HG03108 (cell line): ENCODE data around the gene CDCP2.

Source experiments
- ATAC-seq: cut with Tn5 transposase; IDR thresholded peaks from one replicate; pipeline ENCODE4 v1.9.1; 2021; ENCODE audit warnings: moderate library complexity; ENCODE audit not compliant: unreplicated experiment

The CDCP2 gene

GRCh38 chr1:54152696-54153095, at the start of gene CDCP2:
Gene CDCP2 (minus strand): TSS chr1:54153000. CDS start chr1:54152922, 78 bp downstream.
- ATAC-seq: no peak

DNA sequence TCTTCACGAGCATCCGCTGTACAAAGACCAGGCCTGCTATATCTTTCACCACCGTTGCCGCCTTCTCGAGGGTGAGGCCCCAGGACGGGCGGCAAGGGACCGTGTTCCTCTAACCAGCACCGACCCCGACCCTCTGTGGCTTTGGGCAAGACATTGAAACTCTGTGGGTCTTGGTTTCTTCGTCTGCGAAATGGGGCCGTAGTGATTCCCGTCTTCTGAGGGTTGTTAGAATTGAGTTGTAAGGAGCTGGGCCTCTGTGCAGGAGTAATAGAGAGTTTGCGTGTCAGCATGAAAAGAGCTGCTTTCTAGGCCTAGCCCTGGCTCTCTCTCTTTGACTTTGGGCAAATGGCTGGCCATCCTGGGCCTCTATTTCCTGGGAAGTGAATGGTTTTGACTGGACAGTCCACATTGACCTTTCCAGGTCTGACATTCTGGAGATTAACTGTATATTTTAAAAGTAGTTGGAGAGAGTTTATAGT, 47.8 kb upstream of the CDCP2 start:
- ATAC-seq: peak; percentile 5

DNA sequence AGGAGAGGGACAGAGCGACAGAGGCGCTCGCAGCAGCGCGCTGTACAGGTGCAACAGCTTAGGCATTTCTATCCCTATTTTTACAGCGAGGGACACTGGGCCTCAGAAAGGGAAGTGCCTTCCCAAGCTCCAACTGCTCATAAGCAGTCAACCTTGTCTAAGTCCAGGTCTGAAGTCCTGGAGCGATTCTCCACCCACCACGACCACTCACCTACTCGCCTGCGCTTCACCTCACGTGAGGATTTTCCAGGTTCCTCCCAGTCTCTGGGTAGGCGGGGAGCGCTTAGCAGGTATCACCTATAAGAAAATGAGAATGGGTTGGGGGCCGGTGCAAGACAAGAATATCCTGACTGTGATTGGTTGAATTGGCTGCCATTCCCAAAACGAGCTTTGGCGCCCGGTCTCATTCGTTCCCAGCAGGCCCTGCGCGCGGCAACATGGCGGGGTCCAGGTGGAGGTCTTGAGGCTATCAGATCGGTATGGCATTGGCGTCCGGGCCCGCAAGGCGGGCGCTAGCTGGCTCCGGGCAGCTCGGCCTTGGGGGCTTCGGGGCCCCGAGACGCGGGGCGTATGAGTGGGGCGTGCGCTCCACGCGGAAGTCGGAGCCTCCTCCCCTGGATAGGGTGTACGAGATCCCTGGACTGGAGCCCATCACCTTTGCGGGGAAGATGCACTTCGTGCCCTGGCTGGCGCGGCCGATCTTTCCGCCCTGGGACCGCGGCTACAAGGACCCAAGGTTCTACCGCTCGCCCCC, 47.1 kb upstream of the CDCP2 start, which contains the start of the genes CYB5RL and MRPL37:
CYB5RL (minus strand) TSS at position 266 of the 754 bp plus-strand sequence. CDS start 4,414 bp downstream, outside the sequence.
MRPL37 (plus strand) TSS at position 403 of the 754 bp plus-strand sequence; CDS start at position 480, 77 bp downstream.
- peak; percentile 96 for ATAC-seq

GRCh38 chr1:54199151-54199764, 46.5 kb upstream of the CDCP2 start:
- ATAC-seq: no peak

DNA sequence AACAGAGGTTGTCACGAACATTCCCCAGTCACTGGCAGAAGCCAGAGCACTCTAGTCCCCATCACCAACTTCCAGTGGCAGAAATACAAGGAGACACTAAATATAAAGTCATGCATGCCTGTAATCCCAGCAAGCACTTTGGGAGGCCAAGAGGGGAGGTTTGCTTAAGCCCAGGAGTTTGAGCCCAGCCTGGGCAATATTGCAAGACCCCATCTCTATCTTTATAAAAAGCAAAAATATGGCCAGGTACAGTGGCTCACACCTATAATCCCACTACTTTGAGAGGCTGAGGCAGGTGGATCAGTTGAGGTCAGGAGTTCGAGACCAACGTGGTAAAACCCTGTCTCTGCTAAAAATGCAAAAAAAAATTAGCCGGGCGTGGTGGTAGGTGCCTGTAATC, 40.7 kb upstream of the CDCP2 start:
- ATAC-seq: no peak

GRCh38 chr1:54191525-54191924, 38.7 kb upstream of the CDCP2 start:
- ATAC-seq: no peak

- ATAC-seq: no peak
Observed at GRCh38 chr1:54190526-54190925, 37.7 kb upstream of the CDCP2 start.

GRCh38 chr1:54188291-54188690, 35.5 kb upstream of the CDCP2 start:
- ATAC-seq: no peak

GRCh38 chr1:54186056-54186455, 33.3 kb upstream of the CDCP2 start:
- ATAC-seq: no peak

GRCh38 chr1:54180701-54181360, 28.0 kb upstream of the CDCP2 start:
- ATAC-seq: no peak

DNA sequence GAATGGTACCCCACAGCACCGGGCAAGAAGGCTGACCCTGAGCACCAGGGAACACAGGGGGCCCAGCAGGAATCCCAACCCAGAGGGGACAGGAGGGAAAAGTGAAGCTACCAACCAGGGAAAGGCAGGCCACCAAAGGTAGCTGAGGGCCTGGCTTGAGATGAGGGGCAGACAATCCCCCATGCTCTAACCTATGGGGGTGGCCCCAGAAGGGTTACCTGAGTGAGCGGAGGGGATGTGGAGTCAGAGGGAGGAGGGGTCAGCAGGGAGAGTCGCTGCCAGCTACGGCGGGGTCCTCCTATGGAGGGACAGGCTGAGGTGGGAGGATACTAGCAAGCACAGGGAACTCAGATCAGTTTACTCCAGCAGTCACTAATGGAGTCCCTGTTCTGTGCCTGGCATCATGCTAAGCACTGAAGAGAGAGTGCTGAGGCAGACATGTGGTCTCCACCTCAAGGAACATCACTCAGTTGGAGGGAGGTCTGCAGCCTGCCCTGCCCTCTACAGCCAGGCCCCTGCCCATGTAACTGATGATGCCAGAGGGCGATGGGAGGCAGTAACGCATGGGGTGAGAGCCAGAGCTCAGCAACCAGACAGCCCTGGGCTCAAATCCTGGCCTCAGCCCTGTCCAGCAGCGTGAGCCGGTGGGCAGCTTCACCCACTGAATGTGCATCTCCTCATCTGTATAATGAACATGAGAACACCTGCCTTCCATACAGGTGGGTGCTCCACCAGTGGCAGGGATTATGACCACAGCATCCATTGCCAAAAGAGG, 25.7 kb upstream of the CDCP2 start:
- no peak for ATAC-seq

DNA sequence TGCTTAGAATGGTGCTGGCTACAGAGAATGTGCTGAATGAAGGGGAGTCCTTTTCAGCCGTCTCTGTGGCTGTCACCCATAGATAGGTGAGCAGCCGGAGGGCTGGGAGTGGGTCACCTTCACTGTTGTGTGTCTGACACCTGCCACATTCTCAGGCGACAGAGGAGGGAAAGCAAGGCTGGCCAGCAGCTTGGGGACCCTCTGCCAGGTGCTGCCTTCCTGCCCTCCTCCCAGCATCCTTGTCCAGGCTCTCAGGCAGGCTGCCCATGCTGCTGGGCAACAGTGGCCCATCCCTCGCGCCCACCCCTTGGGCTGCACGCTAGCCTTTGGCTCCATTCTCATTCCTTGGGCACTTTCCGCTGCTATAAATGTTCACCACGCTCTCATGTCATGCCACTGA, 24.9 kb upstream of the CDCP2 start:
- no peak for ATAC-seq

DNA sequence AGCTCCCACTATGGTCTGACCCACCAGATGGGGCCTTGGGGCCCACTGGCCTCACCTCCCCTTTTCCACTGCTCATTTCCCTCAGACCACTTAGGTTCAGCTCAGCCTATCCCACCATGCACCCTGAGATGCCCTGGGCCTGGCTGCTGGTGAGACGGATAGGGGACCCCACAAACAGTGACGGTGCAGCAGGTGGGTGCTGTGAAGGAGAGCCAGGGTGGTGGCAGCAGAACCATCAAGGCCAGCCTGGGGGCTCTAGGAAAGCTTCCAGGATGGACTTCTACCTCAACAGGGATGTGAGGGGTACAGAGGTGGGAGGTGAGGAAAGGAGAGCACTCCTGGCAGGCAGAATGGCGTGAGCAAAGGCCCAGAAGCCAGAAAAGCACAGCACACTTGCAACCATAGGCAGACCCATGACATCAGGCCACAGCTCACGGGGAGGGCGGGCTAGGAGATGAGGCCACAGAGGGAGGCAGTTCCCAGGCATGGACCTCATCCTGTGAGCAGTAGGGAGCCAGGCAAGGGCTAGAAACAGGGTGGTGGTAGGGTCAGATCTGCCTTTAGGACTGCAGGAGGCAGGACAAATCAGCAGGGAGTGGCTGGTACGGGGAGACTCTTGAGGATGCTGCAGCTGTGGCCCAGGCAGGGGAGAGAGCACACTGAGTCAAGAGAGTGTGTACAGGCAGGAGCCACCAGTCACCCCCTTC, 24.0 kb upstream of the CDCP2 start:
- ATAC-seq: no peak

GRCh38 chr1:54174106-54174505, 21.3 kb upstream of the CDCP2 start:
- no peak for ATAC-seq

DNA sequence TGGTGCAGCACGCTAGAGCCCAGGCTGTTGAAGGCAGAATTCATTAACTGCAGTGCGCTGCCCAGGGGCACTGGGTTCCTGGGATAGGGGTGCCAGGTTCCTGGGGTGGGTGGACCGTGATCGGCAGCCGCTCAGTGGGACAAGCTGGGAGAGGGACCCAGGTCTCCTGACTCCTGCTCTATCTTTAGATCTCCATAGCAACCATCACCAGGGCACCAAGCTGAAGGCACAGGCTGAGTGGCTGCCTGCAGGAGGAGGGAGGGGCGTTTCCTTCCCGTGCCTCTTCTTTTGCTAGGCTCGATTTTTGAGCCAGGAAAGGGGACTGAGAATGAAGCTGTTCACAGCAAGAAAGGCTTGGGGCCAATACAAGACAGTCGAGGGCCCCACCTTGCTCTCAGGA, 20.9 kb upstream of the CDCP2 start:
- no peak for ATAC-seq

GRCh38 chr1:54172614-54173599, 20.1 kb upstream of the CDCP2 start:
- no peak for ATAC-seq

DNA sequence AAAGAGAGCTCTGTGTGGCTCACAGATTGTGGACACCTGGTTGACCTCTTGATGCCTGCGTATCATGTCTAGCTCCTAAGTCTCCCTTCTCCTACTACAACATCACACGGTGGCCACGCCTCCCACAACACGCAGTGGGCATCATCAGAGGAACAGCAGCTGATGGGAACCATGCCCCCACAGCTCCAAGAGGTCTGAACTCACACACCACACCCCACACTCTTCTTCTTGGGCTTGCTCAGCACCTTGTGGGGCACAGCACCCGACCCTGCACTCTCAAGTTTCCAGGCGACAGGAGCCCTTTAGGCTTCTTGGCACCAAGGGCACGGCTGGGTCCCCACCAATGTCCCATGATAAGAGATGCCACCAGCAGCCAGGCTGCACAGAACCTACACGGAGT, 18.8 kb upstream of the CDCP2 start:
- no peak for ATAC-seq

- ATAC-seq: no peak
Observed at GRCh38 chr1:54171016-54171415, 18.2 kb upstream of the CDCP2 start.

- no peak for ATAC-seq
Observed at GRCh38 chr1:54169068-54169467, 16.3 kb upstream of the CDCP2 start.
